Body of pancreas (tissue), 4 donors: ENCODE results near the gene MMD. TPM values are rescaled to one million over a fixed set of nuclear protein-coding genes. Genes with fewer than 3 reads are reported as not detected.

Experiments
- ATAC-seq: fragments of 150-250 bp; one replicate; pipeline ENCODE4 v1.9.1; 2016
- DNase-seq, 4 donors: peaks; one replicate each; pipeline ENCODE4 v3.0.0-alpha.2; 2019
- H3K27ac ChIP-seq, 4 donors: fragments of 200-600 bp; sonication (generic); 1 replicate in 3 of 4; 2 replicates in 1 of 4; pipeline versions ENCODE4 v1.5.1 to v1.6.1; 2016 to 2019; ENCODE audit warnings: mild to moderate bottlenecking in 1 of 4, mixed read lengths in 1 of 4, moderate library complexity in 1 of 4
- H3K27me3 ChIP-seq, 2 donors: fragments of 200-600 bp; sonication (generic); one replicate each; pipeline ENCODE4 v1.6.0; 2016; ENCODE audit warnings: mild to moderate bottlenecking in 1 of 2
- H3K36me3 ChIP-seq, 2 donors: fragments of 200-600 bp; sonication (generic); replicated peaks in 1 of 2; 2 replicates each; pipeline ENCODE4 v1.5.1; 2016; ENCODE audit warnings: low read depth in 2 of 2; ENCODE audit not compliant: insufficient read depth in 1 of 2
- H3K4me1 ChIP-seq: fragments of 200-600 bp; sonication (generic); one replicate; pipeline ENCODE4 v1.6.0; 2016
- H3K4me3 ChIP-seq, 2 donors: fragments of 200-600 bp; sonication (generic); 1 replicate in 1 of 2; 2 replicates in 1 of 2; pipeline ENCODE4 v1.5.1; 2016 to 2019
- H3K9me3 ChIP-seq, 3 donors: fragments of 200-600 bp; sonication (generic); 1 replicate in 2 of 3; 2 replicates in 1 of 3; pipeline ENCODE4 v1.5.1; 2016
- POLR2A ChIP-seq, 3 donors: fragments of 450-650 bp; IDR thresholded peaks; one replicate each; pipeline ENCODE4 v1.6.1; 2016; ENCODE audit warnings: antibody characterized with exemption in 3 of 3, mild to moderate bottlenecking in 2 of 3
- WGBS, 2 donors: methylation state at CpG; one replicate each; pipeline ENCODE4 v1.1.5; 2017; 5-methylcytosine and 5-hydroxymethylcytosine counted together
- intact Hi-C: fragments of 100-400 bp; cut with DNase I; formaldehyde crosslinking; loops from one replicate; pipeline ENCODE4 v1.15.1; 2023
- total RNA-seq, 2 donors: library from RNA; depleted of rRNA; stranded (reverse); fragments of >200 nt; gene quantifications; one replicate each; pipeline ENCODE4 v1.1.0, GENCODE V29; 2016
- TF ChIP-seq, protein P1 (sequence below), 7 experiments: fragments of 450-650 bp in 4 of 7; fragments of 200-600 bp in 3 of 7; sonication (generic) in 3 of 7; IDR thresholded peaks; one replicate each; pipeline ENCODE4 v1.5.1; 2016 to 2019; ENCODE audit warnings: antibody characterized with exemption in 7 of 7

Gene MMD
- total RNA-seq, 2 donors from 2014 or later: 4.4 to 12.5 TPM

DNA sequence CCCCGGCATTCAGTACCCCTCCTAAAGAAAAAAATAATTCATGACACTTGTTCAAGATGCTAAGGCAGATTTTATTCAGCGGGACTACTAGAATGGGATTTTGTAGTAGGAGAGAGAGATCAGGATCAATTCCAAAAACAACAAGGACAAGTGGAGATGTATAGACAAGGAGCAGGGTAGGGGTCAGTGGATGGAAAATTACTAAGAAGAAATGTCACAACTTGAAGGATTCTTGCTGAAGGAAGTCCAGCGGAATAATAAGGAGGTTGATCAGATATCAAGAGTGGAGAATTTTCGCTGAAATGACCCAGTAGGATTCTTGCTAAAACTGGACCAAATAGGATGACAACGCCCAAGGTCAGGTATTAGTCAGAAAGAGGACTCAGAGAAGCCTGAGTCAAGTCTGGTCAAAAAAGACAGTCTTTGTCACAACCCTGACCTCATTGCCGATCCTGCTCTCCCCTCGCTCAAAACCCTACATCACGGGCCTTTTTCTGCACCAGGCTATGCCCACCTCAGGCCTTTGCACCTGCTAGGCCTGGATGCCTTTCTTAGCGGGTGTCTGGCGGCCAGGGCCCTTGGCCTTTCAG, 36.9 kb downstream of the MMD start:
- ATAC-seq (no peak), DNase-seq (no peak)
- H3K4me3 ChIP-seq: no peak overlapping the region
- 76 to 84% methylated on average over 10 of the region's 10 CpGs for WGBS, 2 donors
- intact Hi-C loops: no loop called here
- no peaks in the 10 kb centered on the region for H3K27me3 ChIP-seq
- H3K9me3 ChIP-seq: no peaks in the 10 kb centered on the region
- H3K4me1 ChIP-seq: no peaks in the 10 kb centered on the region
- H3K36me3 ChIP-seq: no peaks in the 10 kb centered on the region
- TF ChIP-seq, protein P1, sequence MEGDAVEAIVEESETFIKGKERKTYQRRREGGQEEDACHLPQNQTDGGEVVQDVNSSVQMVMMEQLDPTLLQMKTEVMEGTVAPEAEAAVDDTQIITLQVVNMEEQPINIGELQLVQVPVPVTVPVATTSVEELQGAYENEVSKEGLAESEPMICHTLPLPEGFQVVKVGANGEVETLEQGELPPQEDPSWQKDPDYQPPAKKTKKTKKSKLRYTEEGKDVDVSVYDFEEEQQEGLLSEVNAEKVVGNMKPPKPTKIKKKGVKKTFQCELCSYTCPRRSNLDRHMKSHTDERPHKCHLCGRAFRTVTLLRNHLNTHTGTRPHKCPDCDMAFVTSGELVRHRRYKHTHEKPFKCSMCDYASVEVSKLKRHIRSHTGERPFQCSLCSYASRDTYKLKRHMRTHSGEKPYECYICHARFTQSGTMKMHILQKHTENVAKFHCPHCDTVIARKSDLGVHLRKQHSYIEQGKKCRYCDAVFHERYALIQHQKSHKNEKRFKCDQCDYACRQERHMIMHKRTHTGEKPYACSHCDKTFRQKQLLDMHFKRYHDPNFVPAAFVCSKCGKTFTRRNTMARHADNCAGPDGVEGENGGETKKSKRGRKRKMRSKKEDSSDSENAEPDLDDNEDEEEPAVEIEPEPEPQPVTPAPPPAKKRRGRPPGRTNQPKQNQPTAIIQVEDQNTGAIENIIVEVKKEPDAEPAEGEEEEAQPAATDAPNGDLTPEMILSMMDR (IDR thresholded peaks at IDR 0.05): no peak
- TF ChIP-seq POLR2A (IDR thresholded peaks at IDR 0.05): no peak
- H3K27ac ChIP-seq: no peak overlapping the region

- no peak for ATAC-seq
- whole genome bisulfite sequencing, 2 donors: 59 to 62% methylated on average over 6 of the region's 7 CpGs
- intact Hi-C loops: no loop called here
Observed at GRCh38 chr17:55383771-55384642, 37.6 kb downstream of the MMD start.

GRCh38 chr17:55381017-55381770, 40.4 kb downstream of the MMD start:
- TF ChIP-seq, protein P1 (IDR thresholded peaks at IDR 0.05): no peak
- TF ChIP-seq POLR2A (IDR thresholded peaks at IDR 0.05): no peak
- DNase-seq: no peak
- WGBS, 2 donors: 89 to 93% methylated on average over 8 of the region's 8 CpGs

More at GRCh38 chr17:55383771-55384642, 37.6 kb downstream of the MMD start:
- Histone ChIP-seq H3K4me3 (no peak overlapping the region), H3K4me1 (no peaks in the 10 kb centered on the region), H3K9me3 (no peaks in the 10 kb centered on the region), H3K27ac (no peak overlapping the region), H3K36me3 (no peaks in the 10 kb centered on the region), H3K27me3 (no peaks in the 10 kb centered on the region)
- no peak for DNase-seq
- TF ChIP-seq, protein P1 (IDR thresholded peaks at IDR 0.05): no peak
- no peak for TF ChIP-seq POLR2A (IDR thresholded peaks at IDR 0.05)

GRCh38 chr17:55377671-55378275, 43.9 kb downstream of the MMD start:
- H3K9me3 ChIP-seq: no peaks in the 10 kb centered on the region
- no peak overlapping the region for H3K27ac ChIP-seq
- WGBS, 2 donors: 70 to 71% methylated on average over 6 of the region's 6 CpGs
- no peak for TF ChIP-seq POLR2A (IDR thresholded peaks at IDR 0.05)
- TF ChIP-seq, protein P1 (IDR thresholded peaks at IDR 0.05): no peak
- intact Hi-C loops: no loop called here
- no peaks in the 10 kb centered on the region for H3K36me3 ChIP-seq
- H3K4me1 ChIP-seq: no peaks in the 10 kb centered on the region
- H3K27me3 ChIP-seq: no peaks in the 10 kb centered on the region
- ATAC-seq (no peak), DNase-seq (no peak)
- no peak overlapping the region for H3K4me3 ChIP-seq

More at GRCh38 chr17:55381017-55381770, 40.4 kb downstream of the MMD start:
- H3K9me3 ChIP-seq: no peaks in the 10 kb centered on the region
- H3K36me3 ChIP-seq: no peaks in the 10 kb centered on the region
- H3K27ac ChIP-seq: no peak overlapping the region
- intact Hi-C loops: no loop called here
- H3K4me1 ChIP-seq: no peaks in the 10 kb centered on the region
- no peaks in the 10 kb centered on the region for H3K27me3 ChIP-seq
- no peak overlapping the region for H3K4me3 ChIP-seq
- ATAC-seq: no peak
